Right kidney (tissue), 1 donor: ENCODE data around the gene CDC14A.
"Not testable (repeated sequence)": the region's sequence is repeated elsewhere in the genome, so short reads cannot be mapped to it uniquely, and the experiment has no call there.

ENCODE experiments used
- DNase-seq: peaks from one replicate; pipeline ENCODE4 v3.0.0-alpha.2; 2016

CDC14A gene

DNA sequence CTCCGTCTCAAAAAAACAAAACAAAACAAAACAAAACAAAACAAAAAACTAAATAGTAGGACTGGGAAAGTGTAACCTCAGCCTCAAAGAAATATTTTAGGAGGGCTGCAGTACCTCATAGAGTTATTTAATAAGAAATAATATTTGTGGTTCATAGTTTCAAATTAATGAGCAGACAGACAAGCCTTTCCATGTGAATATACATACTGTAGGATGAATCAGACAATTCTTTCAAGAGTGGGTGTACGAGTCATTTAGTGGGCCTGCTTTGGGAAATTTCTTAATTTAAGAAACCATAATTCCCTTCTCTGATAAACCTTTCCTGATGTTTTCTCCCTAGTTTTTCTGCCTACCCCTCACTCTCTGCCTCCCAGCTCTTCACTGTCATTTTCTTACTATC, 52.5 kb downstream of the CDC14A start:
- no peak for DNase-seq

- DNase-seq: not testable (repeated sequence)
Observed at GRCh38 chr1:100405902-100406301, 53.6 kb downstream of the CDC14A start.

DNA sequence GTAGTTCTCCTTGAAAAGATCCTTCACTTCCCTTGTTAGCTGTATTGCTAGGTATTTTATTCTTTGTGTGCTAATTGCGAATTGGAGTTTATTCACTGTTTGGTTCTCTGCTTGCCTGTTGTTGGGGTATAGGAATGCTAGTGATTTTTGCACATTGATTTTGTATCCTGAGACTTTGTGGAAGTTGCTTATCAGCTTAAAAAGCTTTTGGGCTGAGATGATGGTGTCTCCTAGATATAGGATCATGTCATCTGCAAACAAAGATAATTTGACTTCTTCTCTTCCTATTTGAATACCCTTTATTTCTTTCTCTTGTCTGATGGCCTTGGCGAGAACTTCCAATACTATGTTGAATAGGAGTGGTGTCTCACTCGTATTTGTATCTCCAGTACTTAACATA, 55.1 kb downstream of the CDC14A start:
- not testable (repeated sequence) for DNase-seq

DNA sequence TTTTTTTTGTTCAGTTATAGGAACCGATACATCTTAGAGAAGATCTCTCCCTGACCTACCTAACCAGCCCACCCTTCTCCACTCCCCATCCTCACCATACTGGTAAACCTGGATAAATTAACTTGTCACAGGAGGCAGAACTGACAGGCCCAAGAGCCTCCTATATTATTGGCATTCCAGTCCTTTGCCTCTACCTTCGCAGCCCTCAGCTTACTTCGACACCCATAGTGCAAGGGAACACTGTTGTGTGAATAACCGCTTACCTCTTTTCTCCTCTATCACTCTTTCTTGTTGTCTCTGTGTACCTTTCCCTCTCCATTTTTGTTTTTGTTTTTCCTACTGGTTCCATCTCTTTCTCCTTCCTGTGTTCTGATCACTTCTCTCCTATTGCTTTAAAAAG, 58.7 kb downstream of the CDC14A start:
- no peak for DNase-seq

GRCh38 chr1:100411574-100411973, 59.3 kb downstream of the CDC14A start:
- DNase-seq: no peak

DNA sequence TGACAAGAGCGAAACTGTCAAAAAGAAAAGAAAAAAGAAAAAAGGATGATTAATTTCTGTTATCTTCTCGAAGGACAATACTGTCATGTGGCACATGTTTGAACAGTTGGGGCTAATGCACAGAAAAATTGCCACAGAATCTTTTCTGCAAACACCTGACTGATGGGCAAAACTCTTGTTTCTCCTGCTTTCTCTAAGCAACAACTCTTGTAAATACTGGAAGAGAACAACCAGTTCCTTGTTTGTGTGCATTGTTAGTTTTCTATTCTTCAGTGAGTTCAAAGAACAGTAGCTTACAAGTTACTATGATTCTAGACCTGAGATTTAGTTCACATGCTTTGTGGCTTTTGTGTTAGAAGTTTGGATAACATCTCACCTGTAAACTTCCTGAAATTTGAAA, 60.7 kb downstream of the CDC14A start:
- no peak for DNase-seq

- DNase-seq: no peak
Observed at GRCh38 chr1:100414693-100415497, 62.6 kb downstream of the CDC14A start.

DNA sequence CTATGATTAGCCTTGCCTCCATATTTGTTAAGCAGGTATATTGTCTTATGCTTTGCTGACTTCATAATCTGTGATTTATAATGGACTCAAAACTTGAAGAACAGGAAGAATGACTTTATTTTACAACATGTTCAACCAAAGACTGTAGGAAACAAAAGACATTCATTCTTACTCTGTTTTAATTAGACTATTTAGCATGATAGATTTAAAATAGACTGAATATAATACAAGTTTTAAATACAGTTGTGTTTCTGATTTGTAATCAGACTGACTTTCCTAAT, 63.1 kb downstream of the CDC14A start:
- DNase-seq: no peak

DNA sequence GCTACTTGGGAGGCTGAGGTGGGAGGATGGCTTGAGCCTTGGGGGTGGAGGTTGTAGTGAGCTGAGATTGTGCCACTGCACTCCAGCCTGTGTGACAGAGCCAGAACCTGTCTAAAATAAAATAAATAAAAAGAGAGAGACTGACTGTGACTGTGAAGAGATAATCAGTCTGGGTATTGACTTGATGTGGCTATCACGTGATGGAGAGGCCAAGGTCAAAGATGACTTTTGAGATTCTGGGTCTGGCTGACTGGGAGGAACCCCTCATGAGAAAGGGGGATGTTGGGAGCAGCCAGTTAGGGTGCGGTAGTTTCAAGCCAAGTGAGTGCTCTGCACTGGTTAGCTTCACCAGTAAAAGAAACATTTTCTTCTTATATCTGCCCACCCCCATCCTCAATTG, 66.8 kb downstream of the CDC14A start:
- no peak for DNase-seq

DNA sequence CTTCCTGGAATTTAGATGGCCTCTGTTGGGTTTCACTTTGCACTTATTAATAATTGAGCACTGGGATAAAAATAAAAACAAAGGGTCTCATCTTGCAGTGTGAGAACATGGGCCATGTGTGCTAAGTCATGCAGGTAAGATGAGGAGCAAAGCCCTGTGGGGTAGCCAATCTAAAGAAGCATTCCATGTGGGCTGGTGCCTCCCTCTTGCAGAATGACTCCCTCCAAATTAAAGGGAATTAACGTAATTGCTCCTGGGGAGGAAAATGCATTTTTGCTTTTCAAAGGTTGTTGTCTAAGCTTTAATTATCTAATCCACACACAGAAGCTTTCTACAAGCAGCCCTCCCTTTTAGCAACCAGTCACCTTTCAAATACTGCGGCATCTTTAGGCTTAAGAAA, 69.8 kb downstream of the CDC14A start:
- no peak for DNase-seq

DNA sequence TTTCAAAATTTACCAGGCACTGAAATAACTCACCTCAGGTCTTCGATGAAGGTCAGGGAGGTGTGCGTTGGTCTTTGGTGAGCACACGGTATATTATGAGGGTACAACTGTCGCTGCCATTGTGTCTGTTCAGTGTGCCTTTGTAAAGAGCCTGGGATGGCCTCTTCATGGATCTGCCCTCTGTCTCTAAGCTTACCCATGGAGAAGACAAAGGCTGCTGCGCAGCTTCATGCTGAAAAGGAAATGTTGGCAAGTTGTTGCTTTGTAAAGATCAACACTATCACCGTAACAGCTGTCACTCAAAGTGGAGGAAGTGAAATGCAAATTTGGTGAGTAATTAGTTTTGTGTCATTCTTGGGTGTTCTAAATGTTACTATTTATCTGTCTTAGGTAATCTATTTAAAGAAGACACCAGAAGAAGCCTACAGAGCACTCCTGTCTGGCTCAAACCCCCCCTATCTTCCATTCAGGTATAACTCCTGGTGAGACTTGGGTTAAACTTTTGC, 71.6 kb downstream of the CDC14A start:
- no peak for DNase-seq

DNA sequence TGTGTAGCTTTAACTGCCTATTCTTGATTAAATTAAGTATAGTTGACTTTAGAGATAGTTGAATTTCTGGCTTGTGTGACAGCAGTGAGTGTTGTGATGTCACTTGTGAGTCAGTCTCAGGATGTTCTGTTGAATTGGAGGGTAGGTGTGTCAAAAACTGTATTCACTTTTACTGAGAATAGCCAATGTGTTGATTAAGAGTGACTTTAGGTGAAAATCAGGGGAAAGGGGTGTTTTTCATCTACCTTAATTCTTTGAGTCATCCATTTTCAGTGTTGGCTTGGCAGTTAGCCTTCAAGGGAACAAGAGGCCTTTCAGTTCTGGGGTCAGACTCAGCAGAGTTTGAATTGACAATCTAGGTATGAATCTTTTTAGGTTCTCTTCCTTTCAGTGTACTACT, 75.9 kb downstream of the CDC14A start:
- no peak for DNase-seq

DNA sequence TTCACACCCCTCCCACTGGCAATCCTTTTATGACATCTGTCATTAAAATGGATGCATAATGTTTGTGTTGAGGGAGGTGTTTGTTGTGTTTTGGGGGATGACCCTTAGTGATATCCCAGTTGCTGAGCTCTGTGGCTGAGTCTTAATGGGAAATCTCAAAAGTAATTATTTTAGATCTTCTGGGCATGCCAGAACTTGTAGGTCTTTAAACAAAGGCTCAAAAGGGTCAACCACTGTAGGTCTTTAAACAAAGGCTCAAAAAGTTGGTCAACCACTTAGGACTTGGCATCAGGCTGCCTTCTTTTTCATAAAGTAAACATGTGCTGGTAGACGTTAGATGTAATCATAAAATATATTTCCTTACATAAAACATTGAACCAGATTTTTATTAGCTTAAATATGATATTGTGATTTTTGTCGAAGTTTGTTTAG, 78.0 kb downstream of the CDC14A start:
- DNase-seq: no peak

GRCh38 chr1:100431954-100432353, 79.6 kb downstream of the CDC14A start:
- DNase-seq: no peak

GRCh38 chr1:100433563-100433962, 81.3 kb downstream of the CDC14A start:
- DNase-seq: no peak

GRCh38 chr1:100434831-100435230, 82.5 kb downstream of the CDC14A start:
- DNase-seq: no peak

DNA sequence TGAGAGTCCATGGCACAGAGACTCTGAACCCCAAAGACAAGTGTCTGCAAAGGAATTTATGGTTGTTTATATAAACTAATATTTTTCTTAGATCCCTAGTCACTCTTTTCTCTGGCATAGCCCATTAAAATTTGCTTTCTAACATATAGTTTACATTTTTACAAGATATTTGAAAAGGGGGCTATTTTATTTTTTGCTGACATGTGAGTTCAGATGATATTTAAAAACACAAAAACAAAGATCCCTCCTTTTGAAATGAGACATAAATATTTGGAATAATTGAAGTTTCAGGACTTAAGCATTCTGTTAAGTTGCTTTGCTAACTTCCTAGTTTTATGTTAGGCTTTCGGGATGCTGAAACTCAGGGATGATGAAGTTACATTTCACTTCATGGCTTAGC, 86.1 kb downstream of the CDC14A start:
- DNase-seq: no peak

DNA sequence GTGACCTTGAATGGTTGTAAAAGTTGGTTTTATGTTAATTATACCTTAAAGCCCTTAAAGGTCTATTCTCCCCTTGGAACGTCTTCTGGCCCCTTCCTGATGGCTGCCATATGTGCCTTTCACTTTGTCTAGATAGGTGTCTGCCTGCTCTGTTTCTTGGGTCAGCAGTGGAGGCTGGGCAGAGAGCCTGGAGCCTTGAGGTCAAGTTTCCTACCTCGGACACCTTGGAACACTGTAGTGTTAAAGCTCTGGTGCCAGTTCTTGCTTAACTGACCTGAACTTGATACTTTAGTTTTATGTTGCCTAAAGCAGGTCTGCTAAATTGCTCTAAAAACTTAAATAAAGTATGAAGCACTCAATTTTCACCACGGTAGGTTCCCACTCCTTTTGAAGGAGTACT, 86.5 kb downstream of the CDC14A start:
- no peak for DNase-seq

GRCh38 chr1:100440075-100440809, 87.9 kb downstream of the CDC14A start:
- no peak for DNase-seq

GRCh38 chr1:100441146-100441545, 88.8 kb downstream of the CDC14A start:
- DNase-seq: no peak

GRCh38 chr1:100441651-100442050, 89.3 kb downstream of the CDC14A start:
- DNase-seq: no peak

DNA sequence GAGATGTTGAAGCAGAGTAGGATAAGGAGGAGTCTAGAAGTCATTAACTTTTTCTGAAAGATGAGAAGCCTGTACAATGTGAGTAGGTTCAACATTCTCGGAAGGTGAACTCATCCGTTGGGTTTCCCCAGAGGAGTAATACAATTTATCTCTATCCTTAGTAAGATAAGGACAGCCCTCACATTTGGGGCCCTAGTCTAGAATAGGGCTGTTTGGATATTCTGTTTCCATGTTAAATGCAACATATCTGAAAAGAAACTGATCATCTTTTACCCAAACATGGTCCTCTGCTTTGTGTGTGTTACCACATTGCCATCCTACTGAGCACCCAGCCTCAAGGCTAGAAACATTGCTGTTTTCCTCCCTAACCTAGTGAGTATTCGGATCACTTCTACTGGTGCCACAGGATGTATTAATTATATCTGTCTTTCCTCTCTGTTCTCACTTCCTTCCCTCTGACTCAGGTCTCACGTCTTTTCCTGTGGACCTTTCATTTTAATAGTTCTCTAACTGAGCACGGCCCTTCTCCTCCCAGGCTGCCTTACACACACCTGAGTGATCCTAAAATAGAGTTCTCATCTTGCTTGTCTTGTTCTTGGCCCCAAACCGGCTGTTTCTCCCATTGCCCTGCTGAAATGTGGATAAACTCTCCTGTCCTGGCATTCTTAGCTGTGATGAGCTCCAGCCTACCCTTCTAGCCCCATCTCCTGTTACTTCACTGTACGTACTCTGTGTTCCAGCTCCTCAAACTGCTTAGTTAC, 91.7 kb downstream of the CDC14A start:
- DNase-seq: no peak

DNA sequence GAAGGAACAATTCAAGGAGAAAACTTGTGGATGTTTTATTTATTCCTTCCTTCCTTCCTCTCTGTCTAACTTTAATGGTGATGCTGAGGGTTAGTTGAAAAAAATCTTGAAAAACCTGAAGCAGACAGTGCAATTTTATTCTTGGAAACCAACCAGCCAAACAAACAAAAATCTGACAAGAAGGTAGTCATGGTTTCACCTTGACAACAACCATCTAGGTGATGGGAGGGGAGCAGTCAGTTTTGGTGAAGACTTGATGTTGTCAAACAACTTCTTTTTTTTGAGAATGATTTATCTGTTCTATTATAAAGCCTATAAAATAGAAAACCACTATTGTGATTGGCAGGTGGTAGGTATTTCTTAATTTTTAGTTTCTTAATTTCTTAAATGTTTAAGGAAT, 93.3 kb downstream of the CDC14A start:
- DNase-seq: no peak
